Ascending aorta (tissue), 2 donors: Measurements from ENCODE around the gene RBM19. TPM values are rescaled to one million over a fixed set of nuclear protein-coding genes. Genes with fewer than 3 reads are reported as not detected.

Experiments used
- DNase-seq, 2 donors: peaks; one replicate each; pipeline ENCODE4 v3.0.0-alpha.2; 2019; ENCODE audit warnings: low spot score in 2 of 2
- H3K27ac ChIP-seq, 2 donors: fragments of 200-600 bp; sonication (generic); one replicate each; pipeline ENCODE4 v1.5.1; 2016 to 2017; ENCODE audit warnings: mild to moderate bottlenecking in 1 of 2
- H3K27me3 ChIP-seq: fragments of 200-600 bp; sonication (generic); one replicate; pipeline ENCODE4 v1.5.1; 2017
- H3K36me3 ChIP-seq, 2 donors: fragments of 200-600 bp; sonication (generic); one replicate each; pipeline ENCODE4 v1.5.1; 2016
- H3K4me1 ChIP-seq, 2 donors: fragments of 200-600 bp; sonication (generic); one replicate each; pipeline ENCODE4 v1.5.1; 2016 to 2017; ENCODE audit warnings: mild to moderate bottlenecking in 1 of 2
- H3K4me3 ChIP-seq, 2 donors: fragments of 200-600 bp; sonication (generic); one replicate each; pipeline ENCODE4 v1.5.1; 2016 to 2017; ENCODE audit warnings: mild to moderate bottlenecking in 1 of 2
- H3K9me3 ChIP-seq, 2 donors: fragments of 200-600 bp; sonication (generic); one replicate each; pipeline ENCODE4 v1.5.1; 2016
- CTCF ChIP-seq, 3 experiments: fragments of 200-600 bp in 2 of 3; fragments of 450-650 bp in 1 of 3; sonication (generic) in 2 of 3; IDR thresholded peaks; one replicate each; pipeline ENCODE4 v1.5.1; 2016 to 2019; ENCODE audit warnings: antibody characterized with exemption in 3 of 3, mild to moderate bottlenecking in 1 of 3, moderate library complexity in 1 of 3
- intact Hi-C: fragments of 100-400 bp; cut with DNase I; formaldehyde crosslinking; loops from one replicate; pipeline ENCODE4 v1.15.1; 2023
- total RNA-seq: library from RNA; depleted of rRNA; stranded (reverse); fragments of >200 nt; gene quantifications from one replicate; pipeline ENCODE4 v1.1.0, GENCODE V29; 2016

Gene RBM19
- total RNA-seq, 1 donor from 2014 or later: 22.8 TPM

DNA sequence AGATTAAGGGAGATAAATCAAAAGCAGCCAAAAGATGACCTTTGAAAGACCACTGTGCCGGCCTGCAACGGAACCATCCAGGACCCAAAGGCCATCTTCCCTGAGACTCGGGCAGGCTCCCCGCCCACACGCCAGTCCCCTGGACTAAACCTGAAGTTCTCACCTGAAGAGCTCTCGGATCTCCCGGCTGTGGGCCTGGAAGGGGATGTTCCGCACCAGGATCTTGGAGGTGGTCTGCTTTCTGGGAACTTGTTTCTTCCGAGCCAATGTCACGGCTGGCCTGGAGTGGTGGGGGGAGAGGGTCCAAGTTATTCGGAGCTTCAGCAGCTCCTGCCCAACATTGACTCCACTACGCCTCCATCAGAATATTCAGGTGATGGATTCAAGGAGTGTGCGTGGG lies 51.3 kb downstream of the RBM19 start:
- H3K4me3 ChIP-seq: no peak overlapping the region
- H3K36me3 ChIP-seq: peaks cover 24 to 77% of the 10 kb centered on the region in 2 donors
- no peak overlapping the region for H3K27ac ChIP-seq
- H3K9me3 ChIP-seq: no peaks in the 10 kb centered on the region
- no peaks in the 10 kb centered on the region for H3K27me3 ChIP-seq
- H3K4me1 ChIP-seq: no peaks in the 10 kb centered on the region
- intact Hi-C loops: loop anchor here (5.0 kb wide), 1 partner anchor 868 kb away; no protein-coding TSS in a partner anchor
- no peak for TF ChIP-seq CTCF (IDR thresholded peaks at IDR 0.05)
- DNase-seq: no peak

DNA sequence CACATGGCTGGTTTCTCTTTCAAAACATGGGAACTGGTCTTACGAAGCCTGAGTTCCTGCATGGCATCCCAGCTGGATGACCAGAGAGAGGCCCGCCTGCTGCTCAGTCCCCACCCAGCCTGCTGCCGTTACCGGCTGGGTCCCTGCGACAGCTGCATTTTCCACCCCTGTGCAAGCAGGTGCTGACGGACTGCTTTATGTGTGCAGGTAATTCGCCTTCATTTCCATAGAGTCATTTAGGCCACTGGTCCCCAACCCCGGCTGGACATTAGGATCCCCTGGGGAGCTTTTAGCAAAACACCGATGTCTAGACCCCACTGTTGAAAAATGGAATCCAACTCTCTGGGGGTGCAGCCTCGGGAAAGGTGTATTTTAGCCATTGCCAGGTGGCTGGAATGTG lies 51.9 kb downstream of the RBM19 start:
- Histone ChIP-seq H3K27ac (no peak overlapping the region), H3K36me3 (peaks cover 24 to 75% of the 10 kb centered on the region in 2 donors), H3K27me3 (no peaks in the 10 kb centered on the region), H3K4me1 (no peaks in the 10 kb centered on the region), H3K9me3 (no peaks in the 10 kb centered on the region), H3K4me3 (no peak overlapping the region)
- intact Hi-C loops: loop anchor here (5.0 kb wide), 1 partner anchor 867 kb away; no protein-coding TSS in a partner anchor
- no peak for TF ChIP-seq CTCF (IDR thresholded peaks at IDR 0.05)
- no peak for DNase-seq

DNA sequence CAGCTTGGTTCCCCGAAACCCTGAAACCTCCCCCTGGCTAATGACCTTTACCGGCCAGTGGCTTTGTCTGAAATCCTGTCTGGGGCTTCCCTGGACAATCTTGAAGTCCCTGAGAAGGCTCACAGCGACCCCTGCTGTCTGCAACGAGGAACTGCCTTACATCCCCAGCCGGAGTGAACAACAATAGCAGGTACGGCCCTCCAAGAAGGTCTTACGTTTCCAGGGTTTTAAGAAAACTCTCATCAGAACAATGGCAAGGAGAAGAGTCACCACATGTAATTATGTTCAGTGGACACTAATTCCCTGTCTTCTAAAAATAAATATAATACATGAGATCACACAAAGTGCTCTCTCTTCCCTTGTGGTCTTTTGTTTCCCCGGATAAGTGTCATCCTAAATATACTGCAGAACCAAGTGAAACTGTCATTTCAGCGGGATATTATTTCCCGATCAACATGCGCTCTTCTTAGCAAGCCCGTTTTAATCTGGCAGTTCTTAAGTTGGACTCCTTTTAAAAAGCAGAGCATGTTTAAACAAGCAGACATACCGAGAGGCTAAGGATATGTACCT lies 53.3 kb downstream of the RBM19 start:
- Histone ChIP-seq H3K4me3 (no peak overlapping the region), H3K36me3 (peaks cover 24 to 65% of the 10 kb centered on the region in 2 donors), H3K9me3 (no peaks in the 10 kb centered on the region), H3K27me3 (no peaks in the 10 kb centered on the region), H3K27ac (no peak overlapping the region), H3K4me1 (no peaks in the 10 kb centered on the region)
- DNase-seq: peak in 1 of 2 donors; percentile 67
- intact Hi-C loops: loop anchor here (2.0 to 5.0 kb wide), 2 partner anchors 450 to 866 kb away; no protein-coding TSS in a partner anchor
- peak; percentile 48 to 85 (median 75) for TF ChIP-seq CTCF (IDR thresholded peaks at IDR 0.05)

DNA sequence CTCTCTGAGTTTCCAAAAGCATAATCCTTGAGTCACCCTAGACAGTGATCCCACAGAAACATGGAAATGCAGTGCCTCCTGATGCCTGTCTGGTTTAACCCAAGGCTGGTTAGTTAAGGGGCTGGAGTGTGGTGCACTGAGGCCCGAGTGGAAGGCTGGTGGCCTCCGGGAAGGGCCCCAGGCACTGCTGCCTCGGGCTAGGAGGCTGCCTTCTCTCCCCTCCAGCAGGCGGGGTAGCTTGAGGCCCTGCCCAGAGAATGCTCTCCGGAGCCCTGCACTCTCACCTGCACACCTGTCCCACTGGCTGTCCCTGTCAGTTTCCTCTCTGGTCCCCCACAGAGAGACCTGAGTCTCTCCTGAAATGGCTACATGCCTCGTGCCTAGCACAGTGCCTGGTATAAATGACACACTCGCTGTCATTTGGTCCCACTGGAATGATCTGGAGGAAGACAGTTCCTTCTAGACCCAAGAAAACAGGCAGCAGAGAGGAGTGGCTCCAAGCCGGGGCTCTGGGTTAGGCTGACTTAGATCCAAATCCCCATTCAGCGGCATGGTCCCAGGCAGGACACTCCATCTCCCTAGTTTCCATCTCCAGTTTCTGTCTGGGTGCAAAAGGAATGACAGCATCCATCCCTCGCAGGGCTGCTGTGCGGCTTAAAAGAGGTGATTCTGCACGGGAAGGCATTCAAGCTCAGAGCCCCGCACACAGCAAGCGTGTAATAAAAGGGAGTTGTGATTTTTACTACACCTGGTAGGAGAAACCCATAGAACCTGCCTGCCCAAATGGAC lies 54.0 kb downstream of the RBM19 start:
- no peak for TF ChIP-seq CTCF (IDR thresholded peaks at IDR 0.05)
- no peak overlapping the region for H3K4me3 ChIP-seq
- peaks cover 23 to 60% of the 10 kb centered on the region in 2 donors for H3K36me3 ChIP-seq
- no peak for DNase-seq
- H3K4me1 ChIP-seq: no peaks in the 10 kb centered on the region
- H3K27ac ChIP-seq: no peak overlapping the region
- intact Hi-C loops: loop anchor here (2.0 to 5.0 kb wide), 2 partner anchors 449 to 865 kb away; no protein-coding TSS in a partner anchor
- no peaks in the 10 kb centered on the region for H3K27me3 ChIP-seq
- H3K9me3 ChIP-seq: no peaks in the 10 kb centered on the region

DNA sequence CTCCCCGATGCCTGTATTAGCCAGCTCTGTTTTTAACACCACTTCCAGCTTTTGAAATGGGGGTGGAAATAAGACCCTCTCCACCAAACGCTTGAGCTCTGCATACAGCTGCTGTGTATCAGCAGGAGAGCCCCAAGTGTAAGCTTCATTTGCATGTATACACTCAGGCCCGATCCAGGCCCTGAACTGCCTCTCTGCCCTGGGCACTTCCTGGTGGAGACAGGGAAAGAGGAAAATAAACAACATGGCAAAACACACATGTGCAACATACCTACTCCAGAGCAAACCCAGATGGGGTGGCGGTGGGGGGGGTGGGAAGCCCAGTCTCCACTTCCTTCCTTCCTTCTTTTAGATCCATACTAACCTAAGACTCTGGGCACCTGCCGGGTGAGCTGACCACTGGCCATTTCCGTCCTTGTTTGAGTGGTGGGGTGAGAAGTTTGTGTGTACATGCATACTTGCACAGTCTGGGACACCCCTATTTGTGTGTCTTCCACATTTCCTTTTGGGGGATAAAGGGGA lies 55.3 kb downstream of the RBM19 start:
- Histone ChIP-seq H3K4me1 (no peaks in the 10 kb centered on the region), H3K36me3 (peaks cover 18 to 59% of the 10 kb centered on the region in 2 donors), H3K9me3 (no peaks in the 10 kb centered on the region), H3K4me3 (no peak overlapping the region), H3K27me3 (no peaks in the 10 kb centered on the region), H3K27ac (no peak overlapping the region)
- no peak for TF ChIP-seq CTCF (IDR thresholded peaks at IDR 0.05)
- intact Hi-C loops: loop anchor here (5.0 kb wide), 1 partner anchor 864 kb away; no protein-coding TSS in a partner anchor
- no peak for DNase-seq
